Small intestine (tissue), 7 donors: Measurements from ENCODE around the gene APMAP. TPM values are rescaled to one million over a fixed set of nuclear protein-coding genes. Genes with fewer than 3 reads are reported as not detected.

Source experiments
- DNase-seq, 2 donors: peaks; one replicate each; pipeline versions ENCODE4 v3.0.0 to v3.0.0-alpha.2; 2013
- FAIRE-seq: peaks from 2 replicates; lab custom pipeline; 2012; peaks lifted over from hg19 to GRCh38; lab: Jason Lieb, UNC
- H3K27ac ChIP-seq, 3 donors: one replicate each; pipeline ENCODE4 v1.5.1; 2013; ENCODE audit warnings: low read length in 2 of 3, mild to moderate bottlenecking in 2 of 3, control low read depth in 1 of 3, inconsistent platforms in 1 of 3, low read depth in 1 of 3, moderate library complexity in 1 of 3
- H3K27me3 ChIP-seq, 3 donors: one replicate each; pipeline ENCODE4 v1.6.1; 2013; ENCODE audit warnings: low read length in 3 of 3, inconsistent platforms in 1 of 3; ENCODE audit not compliant: control insufficient read depth in 3 of 3, insufficient read depth in 3 of 3
- H3K36me3 ChIP-seq, 3 donors: one replicate each; pipeline ENCODE4 v1.6.1; 2013; ENCODE audit warnings: low read length in 3 of 3, inconsistent platforms in 1 of 3, low read depth in 1 of 3, mild to moderate bottlenecking in 1 of 3, moderate library complexity in 1 of 3; ENCODE audit not compliant: control insufficient read depth in 3 of 3, insufficient read depth in 2 of 3
- H3K4me1 ChIP-seq, 3 donors: one replicate each; pipeline ENCODE4 v1.6.1; 2013; ENCODE audit warnings: low read length in 2 of 3, inconsistent platforms in 1 of 3, low read depth in 1 of 3, mild to moderate bottlenecking in 1 of 3, moderate library complexity in 1 of 3; ENCODE audit not compliant: control insufficient read depth in 3 of 3, insufficient read depth in 2 of 3
- H3K4me3 ChIP-seq, 3 donors: one replicate each; pipeline ENCODE4 v1.5.1; 2013; ENCODE audit warnings: low read length in 3 of 3, control low read depth in 1 of 3, inconsistent platforms in 1 of 3, low read depth in 1 of 3, mild to moderate bottlenecking in 1 of 3, moderate library complexity in 1 of 3
- H3K9me3 ChIP-seq, 2 donors: one replicate each; pipeline ENCODE4 v1.6.1; 2013; ENCODE audit warnings: low read depth in 1 of 2, low read length in 1 of 2; ENCODE audit not compliant: control insufficient read depth in 2 of 2, insufficient read depth in 1 of 2
- WGBS, 3 donors: extraction: QIAGEN DNeasy Blood & Tissue Kit; methylation state at CpG; one replicate each; pipeline ENCODE4 v1.1.7; 2013; 5-methylcytosine and 5-hydroxymethylcytosine counted together
- polyA plus RNA-seq, 4 donors: library from polyadenylated mRNA; stranded (reverse) in 3 of 4; unstranded in 1 of 4; fragments of 200-250 nt in 3 of 4; fragments of 120-200 nt in 1 of 4; gene quantifications; one replicate each; pipeline versions ENCODE4 v1.2.1 to v1.2.3, GENCODE V29; 2013
- donor health status: healthy with polysubstance abuse.
- donor health status: control.
- donor health status: control.
- donor health status: Bipolar disorder and iron deficiency.
- donor health status: healthy.

The APMAP gene
- polyA plus RNA-seq, 4 donors = 12.3 to 50.9 (median 34.1) TPM

DNA sequence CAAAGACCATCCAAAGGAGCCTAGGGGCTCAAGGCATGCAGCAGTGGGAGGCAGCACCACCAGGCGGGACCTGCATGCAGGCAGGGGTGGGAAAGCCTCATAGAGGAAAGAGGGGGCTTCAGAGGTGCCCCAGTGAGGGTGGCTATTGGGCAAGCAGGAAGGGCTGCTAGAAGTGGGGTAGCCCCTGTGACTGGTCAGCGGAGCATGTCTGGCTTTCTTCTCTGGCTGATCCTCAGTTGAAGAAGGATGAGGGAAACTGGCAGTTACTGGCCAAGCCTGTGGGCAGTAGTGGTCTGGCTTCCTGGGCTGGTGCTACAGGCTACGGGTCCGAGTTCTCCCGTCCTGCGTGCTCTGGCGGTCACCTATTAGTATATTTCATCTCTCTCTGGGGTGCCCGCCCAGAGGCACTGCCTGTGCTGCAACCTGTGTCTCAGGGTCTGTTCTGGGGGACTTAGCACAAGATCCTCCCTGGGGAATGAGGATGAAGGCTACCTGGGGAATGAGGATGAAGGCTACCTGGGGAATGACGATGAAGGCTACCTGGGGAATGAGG, 79.4 kb downstream of the APMAP start:
- no peak overlapping the region for H3K4me3 ChIP-seq
- no peak overlapping the region for H3K27ac ChIP-seq
- H3K27me3 ChIP-seq = peaks cover 0 to 2% (median 0%) of the 10 kb centered on the region in 3 donors
- H3K36me3 ChIP-seq = no peaks in the 10 kb centered on the region
- FAIRE-seq (no peak), DNase-seq (no peak)
- WGBS, 3 donors = 86 to 92% (median 88%) methylated on average over 9 of the region's 9 CpGs
- H3K9me3 ChIP-seq = peaks cover 0 to 2% of the 10 kb centered on the region in 2 donors
- H3K4me1 ChIP-seq = no peaks in the 10 kb centered on the region

Other genes starting within 250 kb of the APMAP start
- 1 to 10 TPM in 3 of 4 donors, under 1 TPM in 1; 0.89 to 4.9 (median 2.8) TPM for gene CST7, start 43.5 kb downstream of the APMAP start, polyA plus RNA-seq
- 100 to 1,000 TPM in 1 of 4 donors, 10 to 100 TPM in 3; 27.9 to 106 (median 55.4) TPM for gene ACSS1, start 65.4 kb upstream of the APMAP start, polyA plus RNA-seq
- gene VSX1, start 89.4 kb upstream of the APMAP start, polyA plus RNA-seq = under 1 TPM in 1 of 4 donors, not detected in 3; 0.04 TPM
- gene ENTPD6, start 203.0 kb upstream of the APMAP start, polyA plus RNA-seq = 100 to 1,000 TPM in 3 of 4 donors, 10 to 100 TPM in 1; 84.1 to 242 (median 140) TPM